HG02938 (cell line): ENCODE measurements around the gene BCAS3.

Source experiments
- ATAC-seq: cut with Tn5 transposase; IDR thresholded peaks from one replicate; pipeline ENCODE4 v1.9.1; 2021; ENCODE audit warnings: mild to moderate bottlenecking, moderate library complexity; ENCODE audit not compliant: unreplicated experiment

The BCAS3 gene

DNA sequence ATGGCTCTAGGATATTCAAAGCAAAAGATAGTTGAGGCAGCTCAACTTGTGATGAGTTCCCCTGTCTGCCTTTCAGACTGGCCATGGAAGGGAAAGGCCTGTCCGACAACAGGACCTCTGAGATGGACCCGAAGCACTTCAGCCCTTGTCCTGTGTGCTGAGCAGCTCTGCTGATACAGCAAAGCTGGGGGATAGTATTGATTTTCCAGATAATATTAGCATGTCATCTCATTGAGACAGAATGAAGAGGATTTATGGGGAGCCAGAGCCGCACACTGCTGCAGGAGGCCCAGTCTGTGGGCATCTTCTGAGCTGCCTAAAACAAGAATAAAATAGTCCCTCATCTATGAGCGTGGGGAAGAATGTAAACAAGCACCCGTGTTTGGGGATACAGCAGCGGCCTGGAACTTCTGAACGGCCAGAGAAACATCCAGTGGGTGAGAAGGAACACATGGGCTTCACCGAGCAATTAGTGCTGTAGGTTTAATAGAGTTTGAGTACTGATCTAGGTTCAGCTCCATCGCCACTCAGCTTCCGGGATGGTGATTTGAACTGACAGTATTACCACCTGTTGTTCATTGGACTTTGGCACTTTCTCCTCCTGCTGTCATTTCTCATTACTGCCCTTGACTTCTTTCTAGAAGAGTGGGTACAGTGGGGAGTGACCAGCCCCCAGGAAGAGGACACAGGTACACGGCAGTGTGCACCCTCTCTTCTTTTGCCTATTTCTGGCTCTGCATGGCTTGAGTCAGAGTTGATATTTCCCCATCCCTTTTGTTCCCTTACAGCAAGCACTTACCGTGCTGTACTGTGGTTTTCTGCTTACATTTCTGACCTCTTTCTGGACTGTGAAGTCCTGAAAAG, 625.5 kb downstream of the BCAS3 start:
- ATAC-seq, result no peak

- ATAC-seq, result no peak
Observed at GRCh38 chr17:61303817-61304096, 626.1 kb downstream of the BCAS3 start.

GRCh38 chr17:61305024-61305423, 627.4 kb downstream of the BCAS3 start:
- ATAC-seq, result no peak

DNA sequence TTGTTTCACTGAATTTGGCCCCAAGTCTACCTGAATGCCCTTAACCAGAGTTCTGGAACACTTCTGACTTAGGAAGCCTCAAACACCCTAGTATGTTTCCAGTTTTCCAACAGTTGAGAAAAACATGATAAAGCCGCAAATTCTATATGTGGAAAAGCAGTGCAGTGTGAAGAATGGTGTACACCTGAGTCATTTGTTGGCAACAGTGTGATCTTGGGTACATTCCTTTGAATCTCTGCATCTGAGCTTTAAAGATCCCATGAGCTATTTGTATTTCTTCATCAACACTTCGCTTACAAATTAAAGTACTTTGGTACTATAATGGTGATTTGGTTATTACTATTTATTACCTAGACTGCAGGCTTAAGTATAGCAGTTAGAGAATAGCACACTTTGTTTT, 628.4 kb downstream of the BCAS3 start:
- no peak for ATAC-seq

GRCh38 chr17:61307905-61308886, 630.5 kb downstream of the BCAS3 start:
- no peak for ATAC-seq

DNA sequence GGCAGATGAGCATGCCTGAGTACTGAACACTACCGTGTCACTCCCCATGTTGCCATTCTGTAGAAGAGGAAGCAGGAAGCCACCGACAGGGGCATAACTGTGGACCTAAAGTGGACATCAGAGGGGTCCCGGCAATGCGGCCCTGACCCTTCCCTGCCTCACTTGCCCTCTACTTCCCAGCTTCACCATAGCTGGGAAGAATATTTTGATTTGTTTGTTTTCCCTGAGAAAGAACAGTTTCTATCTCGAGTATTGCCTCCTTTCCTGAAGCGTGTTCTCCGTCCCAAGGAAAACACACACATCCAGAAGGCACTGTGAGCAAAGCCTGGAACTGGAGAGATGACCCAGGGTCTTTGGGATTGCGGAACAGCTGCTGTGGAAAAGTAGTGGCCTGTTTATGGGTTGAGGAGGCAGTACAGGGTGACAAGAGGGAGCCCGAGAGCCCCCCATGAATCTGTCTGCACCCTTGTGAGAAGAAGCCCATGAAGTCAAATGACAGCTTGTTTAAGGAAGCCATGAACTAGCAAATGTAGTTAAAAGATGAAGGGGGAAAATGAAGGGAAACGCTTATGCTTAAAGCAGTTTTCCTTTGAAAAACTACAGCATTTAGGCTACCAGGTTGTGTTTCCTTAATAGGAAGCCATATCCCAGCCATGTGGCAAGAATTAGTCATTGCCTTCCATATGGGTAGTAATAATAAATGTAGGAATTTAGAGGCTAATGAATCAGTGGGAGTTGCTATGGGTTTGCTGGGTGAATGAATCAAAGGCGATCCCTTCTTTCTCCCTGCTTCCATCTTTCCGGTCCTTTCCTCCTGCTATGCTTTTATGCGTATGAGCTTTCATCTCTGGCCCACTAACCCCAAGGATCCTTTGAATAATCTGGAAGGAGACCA, 632.0 kb downstream of the BCAS3 start:
- ATAC-seq, result no peak

- no peak for ATAC-seq
Observed at GRCh38 chr17:61310590-61310989, 632.9 kb downstream of the BCAS3 start.

- no peak for ATAC-seq
Observed at GRCh38 chr17:61312406-61313295, 635.0 kb downstream of the BCAS3 start.

GRCh38 chr17:61313461-61314326, 636.0 kb downstream of the BCAS3 start:
- ATAC-seq, result no peak

DNA sequence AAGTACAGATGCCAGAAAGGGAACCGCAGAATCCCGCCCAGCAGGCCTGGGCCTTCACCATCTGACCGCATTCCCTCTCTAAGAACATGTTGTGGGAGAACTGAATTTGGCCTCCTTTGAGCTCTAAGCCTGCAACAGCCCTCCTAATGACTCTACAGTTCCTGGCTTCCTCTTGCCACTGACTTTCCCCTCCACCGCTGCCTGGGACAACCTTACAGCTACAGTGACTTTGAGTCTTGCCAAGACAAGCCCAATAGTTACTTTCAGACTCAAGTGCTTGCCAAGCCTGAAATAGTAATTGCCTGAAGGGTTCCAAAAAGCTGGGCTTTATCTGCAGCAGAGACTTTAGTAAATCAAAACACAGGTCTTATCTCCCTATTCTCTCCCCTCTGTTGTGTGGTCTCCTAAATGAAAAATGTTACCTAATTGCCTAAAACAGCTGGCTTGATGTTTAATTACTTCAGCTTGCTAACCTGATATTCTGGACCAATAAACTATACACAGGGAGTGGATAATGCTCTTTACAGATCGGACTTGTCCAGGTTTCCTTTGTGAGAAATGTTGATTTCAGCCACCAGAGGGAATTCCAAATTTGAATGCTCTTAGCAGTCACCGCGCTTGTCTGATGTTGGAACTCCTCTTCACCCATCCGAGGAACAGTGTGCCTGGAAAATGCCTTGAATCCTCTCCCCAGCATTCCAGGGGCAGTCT, 636.9 kb downstream of the BCAS3 start:
- no peak for ATAC-seq

DNA sequence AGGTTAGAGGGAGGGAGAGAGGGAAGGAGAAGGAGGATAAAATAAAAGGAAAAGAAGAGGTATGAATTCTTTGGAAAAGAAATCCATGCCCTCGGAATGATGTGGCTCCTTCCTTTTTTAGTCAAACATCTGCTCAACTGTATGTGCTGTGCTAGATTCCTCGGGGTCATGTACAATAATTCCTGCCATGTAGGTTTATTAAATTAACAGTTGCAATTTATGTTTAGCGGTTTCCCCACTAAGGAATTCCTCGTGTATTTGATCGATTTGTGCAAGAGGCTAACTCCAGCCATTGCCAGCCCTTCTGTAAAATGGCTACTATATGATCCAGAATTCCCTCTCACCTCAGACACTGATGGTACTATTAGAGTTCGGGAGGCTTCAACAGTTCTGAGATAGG, 639.0 kb downstream of the BCAS3 start:
- no peak for ATAC-seq

GRCh38 chr17:61317779-61318178, 640.1 kb downstream of the BCAS3 start:
- ATAC-seq, result no peak

DNA sequence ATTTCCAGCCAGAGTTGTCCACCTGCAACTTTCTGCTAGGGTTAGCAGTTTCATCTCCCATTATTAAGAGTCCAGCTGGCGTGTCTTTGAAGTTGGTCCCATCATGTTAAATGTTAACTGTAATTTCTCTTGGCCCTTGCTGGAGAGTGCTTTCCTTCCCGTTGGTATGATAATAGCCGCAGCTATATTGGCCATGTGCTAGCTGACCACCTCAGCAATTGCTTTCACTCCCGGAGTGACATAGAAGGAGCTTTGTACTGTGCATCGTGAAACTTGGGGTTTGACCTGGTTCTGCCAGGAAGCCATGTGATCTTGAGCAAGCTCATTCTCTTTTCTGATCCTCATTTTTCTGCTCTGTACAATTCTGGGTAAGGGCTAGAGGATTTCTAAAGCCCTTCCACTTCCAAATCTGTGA, 641.0 kb downstream of the BCAS3 start:
- ATAC-seq, result no peak

DNA sequence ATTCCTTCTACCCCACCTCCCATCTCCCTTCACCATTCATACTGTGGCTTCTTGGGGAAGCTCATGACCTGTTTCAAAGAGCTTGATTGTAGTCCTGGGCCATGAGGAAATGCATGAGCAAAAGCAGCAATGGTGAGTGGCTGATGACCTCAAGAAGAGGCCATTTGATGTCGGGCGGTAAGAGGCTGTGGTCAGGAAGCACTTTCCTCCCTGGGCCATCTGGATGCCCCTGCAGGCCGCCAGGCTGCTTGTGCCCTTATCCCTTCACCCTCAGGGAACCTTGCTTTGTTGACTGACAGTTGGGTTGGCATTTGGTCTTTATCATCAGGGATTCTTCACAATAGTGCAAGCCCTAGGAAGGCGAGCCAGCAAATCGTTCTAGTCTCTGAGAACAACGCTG, 643.7 kb downstream of the BCAS3 start:
- ATAC-seq, result no peak

DNA sequence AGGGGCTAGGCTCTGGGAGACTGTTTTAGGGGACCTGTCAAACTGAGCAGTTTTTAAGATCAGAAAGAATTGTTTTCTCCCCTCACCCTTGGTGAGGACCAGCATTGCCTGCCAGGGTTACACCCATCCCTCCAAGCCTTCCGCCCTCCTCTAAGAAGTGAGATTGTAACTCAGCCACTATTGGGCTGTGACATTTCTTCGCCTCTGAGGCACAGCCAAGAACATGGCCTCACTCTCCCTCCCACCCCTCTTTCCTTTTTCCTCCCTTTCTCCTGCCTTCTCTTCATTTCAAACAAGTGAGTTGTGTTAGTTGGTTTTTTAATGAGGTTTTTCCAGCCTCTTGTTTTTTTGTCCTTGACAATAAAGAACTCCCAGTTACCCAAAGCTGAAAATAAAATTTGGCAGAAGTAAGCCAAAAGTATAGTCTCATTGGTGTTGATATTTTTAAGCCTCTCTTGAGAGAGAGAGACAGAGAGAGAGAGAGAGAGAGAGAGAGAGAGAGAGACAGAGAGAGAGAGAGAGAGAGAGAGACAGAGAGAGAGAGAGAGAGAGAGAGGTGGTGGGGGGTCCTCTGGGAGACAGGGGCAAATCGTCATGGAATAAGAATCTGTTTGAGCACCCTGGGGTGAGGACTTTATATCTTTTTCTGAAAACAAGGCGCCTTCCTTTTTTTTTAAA, 644.8 kb downstream of the BCAS3 start:
- ATAC-seq, result no peak

DNA sequence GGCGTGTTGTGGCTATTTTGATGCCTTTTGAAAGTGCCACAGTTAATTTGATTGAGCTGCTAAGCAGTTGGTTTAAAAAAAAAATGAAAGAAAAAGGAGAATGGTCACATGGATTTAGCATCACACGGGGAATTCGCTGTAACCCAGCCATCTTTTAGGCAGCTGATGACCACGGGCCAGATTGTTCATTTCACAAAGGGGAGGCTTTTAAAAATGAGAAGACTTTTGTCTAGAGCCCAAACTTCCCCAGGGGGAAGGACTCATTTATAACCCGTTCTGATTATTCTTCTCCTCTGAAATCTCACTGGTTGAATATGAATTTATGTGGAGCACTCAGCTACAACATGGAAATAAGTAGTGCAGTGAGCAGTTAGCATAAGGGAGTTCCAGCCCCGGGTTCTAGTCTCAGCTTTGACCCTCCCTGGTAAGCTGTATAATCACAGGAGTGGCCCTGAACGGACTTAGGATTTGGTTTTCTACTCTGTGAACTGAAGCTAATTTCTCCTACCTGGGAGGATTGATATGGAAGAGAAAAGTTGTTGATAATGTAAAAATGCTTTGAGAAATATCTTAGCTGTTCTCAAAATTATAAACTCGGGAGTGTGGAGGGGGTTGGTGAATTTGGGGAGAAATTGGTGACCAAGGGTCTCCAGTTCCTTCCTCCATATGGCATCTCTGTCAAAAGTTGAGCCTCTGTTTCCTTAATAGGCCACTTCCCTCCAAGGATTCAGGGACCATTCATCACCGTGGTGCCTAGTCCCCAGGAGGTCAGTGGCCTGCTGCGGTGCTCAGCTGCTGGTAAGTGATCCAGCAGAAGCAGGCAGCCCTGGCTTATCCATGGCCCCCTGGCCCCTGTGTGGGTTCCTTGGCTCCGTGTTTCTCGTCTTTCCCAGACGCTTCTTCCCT, 645.6 kb downstream of the BCAS3 start:
- no peak for ATAC-seq
